Astrocyte of the cerebellum (primary cell): ENCODE data around the gene PRCP.

Experiments used
- DNase-seq: peaks from one replicate; pipeline ENCODE4 v3.0.0-alpha.2; 2011; ENCODE audit warnings: low read depth
- H3K4me3 ChIP-seq: 2 replicates; pipeline ENCODE4 v1.5.1; 2011; ENCODE audit warnings: mild to moderate bottlenecking, low read depth, low read length, moderate library complexity
- in situ Hi-C: cut with HindIII; loops from 2 replicates; pipeline ENCODE4 v1.10.0; 2017; ENCODE audit warnings: low sequenced_read_pairs
- TF ChIP-seq, protein P1 (sequence below): IDR thresholded peaks from 2 replicates; pipeline ENCODE4 v1.5.1; 2012; ENCODE audit warnings: low read length, low read depth, moderate library complexity, mild to moderate bottlenecking; ENCODE audit errors: missing control alignments

Gene PRCP

DNA sequence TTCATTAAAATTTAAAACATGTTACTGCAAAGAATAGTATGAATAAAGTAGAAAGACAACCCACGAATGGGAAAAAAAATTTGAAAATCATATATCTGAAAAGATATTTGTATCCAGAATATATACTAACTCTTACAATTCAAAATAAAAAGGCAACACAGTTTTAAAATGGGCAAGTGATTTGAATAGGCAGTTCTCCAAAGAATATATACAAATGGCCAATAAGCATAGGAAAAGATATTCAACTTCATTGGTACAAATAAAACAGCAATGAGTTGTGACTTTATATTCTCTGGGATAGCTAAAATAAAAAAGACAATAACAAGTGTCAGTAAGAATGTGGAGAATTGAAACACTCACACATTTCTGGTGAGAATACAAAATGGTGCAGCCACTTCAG lies 125.0 kb downstream of the PRCP start:
- TF ChIP-seq, protein P1, sequence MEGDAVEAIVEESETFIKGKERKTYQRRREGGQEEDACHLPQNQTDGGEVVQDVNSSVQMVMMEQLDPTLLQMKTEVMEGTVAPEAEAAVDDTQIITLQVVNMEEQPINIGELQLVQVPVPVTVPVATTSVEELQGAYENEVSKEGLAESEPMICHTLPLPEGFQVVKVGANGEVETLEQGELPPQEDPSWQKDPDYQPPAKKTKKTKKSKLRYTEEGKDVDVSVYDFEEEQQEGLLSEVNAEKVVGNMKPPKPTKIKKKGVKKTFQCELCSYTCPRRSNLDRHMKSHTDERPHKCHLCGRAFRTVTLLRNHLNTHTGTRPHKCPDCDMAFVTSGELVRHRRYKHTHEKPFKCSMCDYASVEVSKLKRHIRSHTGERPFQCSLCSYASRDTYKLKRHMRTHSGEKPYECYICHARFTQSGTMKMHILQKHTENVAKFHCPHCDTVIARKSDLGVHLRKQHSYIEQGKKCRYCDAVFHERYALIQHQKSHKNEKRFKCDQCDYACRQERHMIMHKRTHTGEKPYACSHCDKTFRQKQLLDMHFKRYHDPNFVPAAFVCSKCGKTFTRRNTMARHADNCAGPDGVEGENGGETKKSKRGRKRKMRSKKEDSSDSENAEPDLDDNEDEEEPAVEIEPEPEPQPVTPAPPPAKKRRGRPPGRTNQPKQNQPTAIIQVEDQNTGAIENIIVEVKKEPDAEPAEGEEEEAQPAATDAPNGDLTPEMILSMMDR: no peak
- H3K4me3 ChIP-seq: no peak overlapping the region
- DNase-seq: no peak
- in situ Hi-C loops: no loop called here
